Activated CD8-positive, alpha-beta memory T cell treated with anti-CD3 and anti-CD28 coated beads for 4 hours (primary cell): ENCODE results near the gene RFC2.
"Not testable (repeated sequence)": the region's sequence is repeated elsewhere in the genome, so short reads cannot be mapped to it uniquely, and the experiment has no call there.

ENCODE experiments used
- DNase-seq, 2 donors: peaks; one replicate each; pipeline ENCODE4 v3.0.0-alpha.2; 2020; ENCODE audit warnings: low read depth in 2 of 2

The RFC2 gene

DNA sequence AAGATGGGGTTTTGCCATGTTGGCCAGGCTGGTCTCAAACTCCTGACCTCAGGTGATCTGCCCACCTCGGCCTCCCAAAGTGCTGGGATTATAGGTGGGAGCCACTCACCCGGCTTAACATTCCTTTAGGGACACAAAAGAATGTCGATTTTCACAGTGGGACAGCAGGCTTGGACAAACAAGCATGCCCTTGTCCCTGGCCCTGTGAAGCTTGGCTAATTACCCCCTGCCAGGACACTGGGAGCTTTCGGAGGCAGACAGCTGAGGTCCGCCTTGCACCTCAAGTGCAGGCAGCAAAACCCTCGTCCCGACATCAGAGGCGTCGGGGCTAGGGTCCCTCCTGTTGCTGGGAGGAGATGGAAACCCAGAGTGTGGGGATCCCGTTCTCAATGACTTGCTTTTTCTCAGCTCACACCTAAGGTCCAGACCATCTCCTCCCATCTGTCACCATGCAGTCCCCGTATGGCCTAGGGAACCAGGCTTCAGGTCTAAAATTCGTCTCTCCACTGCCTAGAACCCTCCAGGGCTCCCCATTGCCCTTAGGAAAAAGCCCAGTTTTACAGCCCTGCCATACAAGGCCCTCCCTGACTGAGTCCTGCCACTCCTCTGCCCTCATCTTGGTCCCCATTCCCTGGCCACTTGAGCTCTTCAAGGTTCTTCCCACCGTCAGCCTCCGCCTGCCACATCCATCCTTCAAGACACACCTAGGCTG is 28.7 kb upstream of the RFC2 start:
- DNase-seq = no peak

DNA sequence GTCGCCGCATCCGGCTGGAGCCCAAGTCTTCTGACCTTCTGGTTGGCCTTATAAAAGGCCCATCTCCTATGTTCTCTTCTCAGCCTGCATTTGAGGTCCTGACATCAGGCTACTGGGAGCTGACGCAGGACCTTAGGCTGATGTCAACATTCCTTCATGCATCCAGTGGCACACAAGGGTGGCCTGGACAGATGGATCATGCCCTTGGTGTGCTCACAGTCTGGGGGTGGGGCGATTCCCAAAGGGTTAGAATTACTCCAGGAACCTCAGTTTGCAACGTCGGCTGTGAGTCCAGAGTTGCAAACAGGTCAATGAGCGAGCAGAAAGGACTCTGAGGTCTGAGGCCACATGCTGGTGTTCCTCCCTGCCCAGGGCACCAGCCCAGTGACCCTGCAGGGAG is 26.8 kb upstream of the RFC2 start:
- no peak for DNase-seq

DNA sequence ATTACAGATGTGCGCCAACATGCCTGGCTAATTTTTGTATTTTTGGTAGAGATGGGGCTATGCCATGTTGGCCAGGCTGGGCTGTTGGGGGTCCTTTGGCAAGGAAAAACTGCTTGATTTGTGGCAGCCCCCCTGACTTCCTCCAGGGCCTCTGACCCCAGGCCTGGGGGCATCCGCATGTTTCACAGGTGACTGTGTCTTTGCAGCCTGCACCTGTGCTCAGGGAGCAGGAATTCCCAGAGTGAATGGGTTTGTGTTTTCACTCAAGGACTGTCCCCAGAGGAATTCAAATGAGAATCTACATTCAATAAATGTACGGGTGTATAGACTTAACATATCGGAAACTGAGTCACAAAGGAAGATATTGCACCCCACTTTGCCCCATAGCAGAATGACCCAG is 23.4 kb upstream of the RFC2 start:
- DNase-seq = no peak

DNA sequence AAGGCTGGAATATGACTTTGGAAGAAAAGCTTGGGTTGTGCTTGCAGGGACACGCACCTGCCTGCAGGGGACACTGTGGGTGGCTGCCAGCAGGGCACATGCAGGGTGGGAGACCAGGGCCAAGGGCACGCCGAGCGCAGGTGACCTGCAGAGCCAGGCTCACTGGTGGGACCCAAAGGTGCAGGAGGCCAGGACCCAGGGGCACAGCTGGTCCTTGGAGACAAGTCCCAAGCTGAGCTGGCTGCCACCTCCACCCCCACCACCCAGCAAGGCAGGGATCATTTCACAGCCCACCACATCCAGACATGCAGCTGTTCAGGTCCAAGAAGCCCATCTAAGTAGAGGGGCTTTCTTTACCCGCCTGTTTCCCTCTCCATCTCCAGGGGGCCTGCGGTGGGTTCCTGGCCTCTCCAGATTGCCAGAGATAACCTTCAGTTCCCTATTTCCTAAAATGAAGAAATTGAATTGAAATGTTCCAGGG is 21.2 kb upstream of the RFC2 start:
- no peak for DNase-seq

DNA sequence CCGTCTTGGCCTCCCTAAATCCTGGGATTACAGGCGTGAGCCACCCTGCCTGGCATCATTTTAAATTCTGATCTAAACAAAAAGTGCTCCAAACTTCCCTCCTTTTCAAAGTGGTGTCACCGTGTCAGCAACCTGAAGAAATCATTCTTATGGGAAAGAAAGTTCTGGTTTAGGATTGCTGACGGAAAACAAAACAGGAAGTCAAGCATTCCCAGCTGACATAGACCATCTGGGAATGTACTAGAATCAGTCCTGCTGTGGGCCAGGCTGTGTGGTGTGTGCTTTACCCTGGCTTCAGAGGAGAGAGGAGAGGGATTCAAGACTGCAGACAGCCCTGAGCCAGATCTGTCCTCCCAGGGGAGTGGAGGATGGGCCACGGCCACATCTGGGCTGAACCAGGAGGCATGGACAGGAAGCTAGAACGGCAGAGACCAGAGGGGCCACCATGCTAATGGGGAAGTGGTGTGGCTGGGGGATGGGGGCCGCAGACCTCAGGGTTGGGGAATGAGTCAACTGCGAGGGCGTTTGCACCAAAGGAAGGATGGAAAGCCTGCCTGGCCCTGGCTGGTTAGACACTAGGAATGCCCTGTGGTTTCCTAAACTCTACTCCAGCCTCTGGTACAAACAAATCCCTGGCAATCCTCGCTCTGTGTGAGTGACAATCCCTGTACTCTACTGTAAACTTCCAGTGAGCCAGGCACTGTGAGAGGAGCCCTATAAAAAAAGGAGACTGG is 18.3 kb upstream of the RFC2 start:
- DNase-seq = no peak

DNA sequence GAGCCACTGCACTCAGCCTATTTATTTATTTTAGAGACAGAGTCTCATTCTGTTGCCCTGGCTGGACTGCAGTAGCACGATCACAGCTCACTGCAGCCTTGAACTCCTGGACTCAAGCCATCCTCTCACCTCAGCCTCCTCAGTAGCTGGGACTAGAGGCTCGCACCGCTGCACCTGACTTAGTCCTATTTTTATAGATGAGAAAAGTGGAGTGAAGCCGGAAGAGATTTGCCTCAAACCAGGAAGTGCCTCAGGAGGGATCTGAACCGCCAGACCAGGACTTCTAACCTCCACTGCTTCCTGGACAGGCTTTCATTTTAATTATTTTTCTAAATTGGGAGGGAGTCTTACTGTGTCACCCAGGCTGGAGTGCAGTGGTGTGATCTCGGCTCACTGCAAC is 17.5 kb upstream of the RFC2 start:
- DNase-seq = no peak

DNA sequence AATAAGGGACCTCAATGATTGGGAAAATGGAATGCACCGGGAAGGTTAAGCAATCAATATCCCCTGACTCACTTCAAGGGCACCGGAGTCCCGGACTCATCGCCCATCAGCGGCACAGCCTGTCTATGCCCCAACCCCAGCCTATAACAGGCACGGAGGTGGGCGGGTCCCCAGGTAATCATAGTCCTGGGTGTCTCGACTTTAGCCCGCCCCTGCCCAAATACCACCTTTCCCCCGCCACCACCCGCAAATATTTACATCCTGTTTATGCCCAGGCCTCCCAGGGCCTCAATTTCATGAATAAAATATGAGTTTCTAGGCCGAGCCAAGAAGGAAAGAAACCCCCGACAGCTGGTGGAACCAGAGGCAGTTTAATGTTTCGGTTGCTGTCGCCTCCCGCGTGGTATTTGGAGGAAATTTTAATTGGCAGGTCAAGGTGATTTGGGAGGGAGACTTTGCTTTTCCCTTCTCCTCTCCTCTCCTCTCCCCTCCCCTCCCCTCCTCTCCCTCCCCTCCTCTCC is 15.6 kb upstream of the RFC2 start:
- peak in 1 of 2 donors; percentile 19 for DNase-seq

DNA sequence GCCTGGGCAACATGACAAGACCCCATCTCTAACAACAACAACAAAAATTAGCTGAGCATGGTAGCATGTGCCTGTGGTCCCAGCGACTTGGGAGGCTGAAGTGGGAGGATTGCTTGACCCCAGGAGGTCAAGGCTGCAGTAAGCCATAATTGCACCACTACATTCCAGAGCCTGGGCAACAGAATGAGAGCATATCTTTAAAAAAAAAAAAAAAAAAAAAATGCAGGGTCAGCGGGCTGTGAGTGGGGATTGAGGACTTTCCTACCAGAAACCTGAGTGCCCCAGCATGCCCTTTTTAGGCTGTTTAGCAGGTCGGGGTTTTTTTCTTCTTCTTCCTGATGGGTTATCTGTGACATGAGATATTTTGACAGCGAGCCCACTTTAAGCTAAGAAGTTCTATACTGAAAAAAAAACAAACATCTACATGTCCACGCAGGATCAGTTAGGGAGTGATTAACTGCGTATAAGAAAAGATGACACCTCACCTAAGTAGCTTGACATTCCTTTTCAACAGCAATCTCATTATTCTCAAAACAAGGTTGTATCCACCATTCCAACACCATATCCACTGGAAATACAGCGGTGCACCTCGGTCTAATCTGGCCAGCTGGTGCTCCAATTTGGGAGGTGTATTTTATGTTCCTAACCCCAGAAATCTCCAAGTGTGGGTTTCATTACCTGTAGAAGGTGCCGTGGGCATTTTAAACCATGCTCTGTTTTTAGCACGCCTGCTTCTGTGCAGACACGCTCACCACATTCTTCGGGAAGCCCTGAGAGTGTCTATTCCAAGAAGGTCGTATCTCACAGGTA is 13.8 kb upstream of the RFC2 start:
- DNase-seq = no peak

DNA sequence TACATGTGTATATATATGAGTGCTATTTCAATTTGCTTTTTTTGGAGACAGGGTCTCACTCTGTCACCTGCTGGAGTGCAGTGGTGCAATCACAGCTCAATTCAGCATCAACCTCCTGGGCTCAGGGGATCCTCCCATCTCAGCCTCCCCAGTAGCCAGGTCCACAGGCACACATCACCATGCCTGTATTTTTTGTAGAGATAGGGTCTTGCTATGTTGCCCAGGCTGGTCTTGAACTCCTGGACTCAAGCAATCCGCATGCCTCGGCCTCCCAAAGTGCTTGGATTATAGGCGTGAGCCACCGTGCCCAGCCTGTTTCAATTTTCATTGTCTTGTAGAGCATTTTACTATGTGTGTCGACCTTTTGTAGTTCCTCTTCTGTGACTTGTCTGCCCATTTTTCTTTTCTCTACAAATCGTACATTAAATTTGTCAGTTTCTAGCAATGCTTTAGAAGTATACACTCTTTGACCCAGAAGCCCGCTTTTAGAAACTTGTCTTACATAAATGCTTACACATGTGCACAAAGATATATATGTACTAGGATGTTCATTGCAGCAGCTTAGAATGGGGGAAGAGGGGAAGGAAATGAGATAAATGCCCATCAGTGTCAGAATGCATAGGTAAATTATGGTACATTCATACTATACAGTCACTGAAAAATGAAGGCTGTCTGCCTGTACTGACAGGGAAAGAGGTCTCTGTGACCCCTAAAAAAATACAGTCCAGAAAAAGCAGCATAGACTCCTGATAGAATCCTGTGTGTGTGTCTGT is 12.2 kb upstream of the RFC2 start:
- DNase-seq = no peak

DNA sequence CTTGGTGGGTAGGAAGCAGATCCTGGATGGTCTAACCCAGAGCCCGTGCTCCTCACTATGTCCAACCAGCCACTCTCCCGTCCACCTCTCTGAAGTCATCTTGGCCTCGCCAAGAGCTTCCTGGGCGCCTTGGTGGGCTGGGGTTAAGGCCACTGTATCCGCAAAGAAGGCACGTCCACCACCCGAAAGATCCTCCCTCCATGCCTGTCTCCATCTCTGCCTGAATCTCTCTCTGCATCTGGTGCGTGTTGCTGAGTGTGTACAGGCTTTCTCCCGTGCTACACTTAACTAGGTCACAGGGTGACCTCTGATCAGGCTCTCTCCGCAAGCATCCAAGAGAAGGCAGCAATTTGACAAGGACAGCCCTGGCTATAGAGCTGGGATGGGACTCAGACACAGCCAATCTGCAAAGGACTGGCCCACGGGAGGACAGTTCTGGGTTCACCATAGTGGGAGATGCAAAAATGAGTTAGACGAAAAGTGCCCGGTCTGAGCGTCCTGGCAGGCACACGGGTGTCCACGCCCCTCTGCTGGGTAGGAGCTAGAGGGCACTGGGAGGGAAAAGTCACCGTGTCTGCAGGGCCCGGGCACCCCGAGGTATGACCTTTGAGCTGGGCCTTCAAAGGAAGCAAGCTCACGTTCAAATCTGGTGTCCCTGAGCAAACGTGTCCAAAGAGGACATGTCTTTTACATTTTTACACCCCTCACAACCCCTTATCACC is 9.4 kb upstream of the RFC2 start:
- no peak for DNase-seq

DNA sequence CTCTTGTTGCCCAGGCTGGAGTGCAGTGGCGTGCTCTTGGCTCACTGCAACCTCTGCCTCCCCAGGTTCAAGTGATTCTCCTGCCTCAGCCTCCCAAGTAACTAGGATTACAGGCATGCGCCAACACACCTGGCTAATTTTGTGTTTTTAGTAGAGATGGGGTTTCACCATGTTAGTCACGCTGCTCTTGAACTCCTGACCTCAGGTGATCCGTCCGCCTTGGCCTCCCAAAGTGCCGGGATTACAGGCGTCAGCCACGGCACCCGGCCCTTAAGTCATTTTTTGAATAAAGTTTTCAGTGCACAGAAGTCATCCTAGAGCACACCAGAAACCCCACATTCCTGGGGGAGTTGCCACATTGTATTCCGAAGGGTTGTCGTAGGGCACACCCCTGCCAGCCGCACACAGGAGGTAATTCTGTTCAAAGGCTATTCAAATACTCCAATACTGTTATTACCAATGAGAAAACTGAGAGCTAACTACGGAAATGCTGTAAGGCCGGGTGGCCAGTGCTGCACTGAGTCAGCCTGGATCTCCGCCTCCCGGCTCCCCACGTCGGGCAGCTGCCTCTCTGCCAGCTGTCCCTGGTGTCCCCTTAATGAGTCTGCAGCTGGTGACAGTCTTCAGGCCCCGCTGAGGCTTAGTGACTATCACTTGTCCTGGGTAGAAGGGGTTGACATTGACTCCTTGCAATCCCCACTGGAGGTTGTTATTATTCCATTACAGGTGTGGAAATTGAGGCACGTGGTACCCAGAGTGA is 8.6 kb upstream of the RFC2 start:
- DNase-seq = no peak

DNA sequence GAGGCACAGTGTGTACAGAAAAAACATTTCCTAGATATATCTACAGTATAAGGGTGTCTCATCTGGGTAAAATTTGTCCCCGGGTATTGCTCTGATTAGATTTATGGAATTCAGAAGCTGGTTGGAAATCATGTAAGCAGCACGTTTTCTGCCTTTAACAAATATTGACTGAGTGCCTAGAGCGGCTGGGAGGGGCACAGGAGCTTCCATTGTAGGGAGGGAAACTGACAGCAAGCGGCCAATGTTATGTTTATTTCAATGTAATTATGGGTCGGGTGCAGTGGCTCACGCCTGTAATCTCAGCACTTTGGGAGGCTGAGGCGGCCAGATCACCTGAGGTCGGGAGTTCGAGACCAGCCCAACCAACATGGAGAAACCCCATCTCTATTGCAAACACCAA is 4.4 kb upstream of the RFC2 start:
- no peak for DNase-seq

DNA sequence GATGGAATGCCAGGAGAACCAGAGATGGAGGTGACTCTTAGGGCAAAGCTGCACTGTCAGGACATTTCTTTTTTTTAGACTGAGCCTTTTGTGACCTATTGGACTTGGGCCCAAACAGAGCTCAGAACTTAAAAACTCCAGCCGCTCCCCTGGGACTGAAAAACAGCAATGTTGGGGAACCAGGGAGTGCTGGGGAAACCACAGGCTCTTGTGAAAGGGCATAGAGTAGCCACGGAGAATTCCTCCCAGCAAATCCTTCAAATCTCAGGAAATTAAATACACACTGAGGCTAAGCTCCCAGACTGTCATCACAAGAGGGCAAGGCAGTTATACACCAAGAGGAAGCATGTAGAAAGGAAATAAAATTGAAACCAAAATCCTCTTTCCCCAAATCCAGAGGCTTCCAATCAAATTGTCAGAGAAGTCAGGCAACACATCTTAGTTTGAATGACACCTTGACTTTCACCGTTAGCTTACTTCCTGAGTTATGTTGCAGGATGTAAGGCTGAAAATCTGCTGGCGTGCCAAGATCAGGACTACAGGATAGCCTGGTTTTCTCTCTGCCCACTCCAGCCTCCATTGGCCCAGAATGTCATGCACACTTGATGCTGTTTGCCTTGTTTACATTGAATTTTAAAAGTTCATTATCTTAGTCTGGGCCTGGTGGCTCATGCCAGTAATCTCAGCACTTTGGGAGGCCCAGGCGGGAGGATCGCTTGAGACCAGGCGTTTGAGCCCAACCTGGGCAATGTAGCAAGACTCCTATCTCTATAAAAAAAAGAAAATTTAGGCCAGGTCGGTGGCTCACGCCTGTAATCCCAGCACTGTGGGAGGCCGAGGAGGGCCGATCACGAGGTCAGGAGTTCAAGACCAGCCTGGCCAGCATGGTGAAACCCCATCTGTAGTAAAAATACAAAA is 2.6 kb upstream of the RFC2 start:
- no peak for DNase-seq

DNA sequence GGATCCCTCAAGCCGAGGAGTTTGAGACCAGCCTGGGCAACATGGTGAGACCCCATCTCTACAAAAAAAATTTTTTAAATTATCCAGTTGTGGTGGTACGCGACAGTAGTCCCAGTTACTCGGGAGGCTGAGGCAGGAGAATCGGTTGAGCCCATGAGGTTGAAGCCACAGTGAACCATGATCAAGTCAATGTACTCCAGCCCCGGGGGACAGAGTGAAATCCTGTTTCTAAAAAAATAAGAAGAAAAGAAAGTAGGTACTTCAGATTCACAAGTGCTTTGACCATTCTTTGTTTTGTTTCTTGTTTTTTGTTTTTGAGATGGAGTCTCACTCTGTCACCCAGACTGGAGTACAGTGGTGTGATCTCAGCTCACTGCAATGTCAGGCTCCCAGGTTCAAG is 1.3 kb upstream of the RFC2 start:
- DNase-seq = not testable (repeated sequence)

DNA sequence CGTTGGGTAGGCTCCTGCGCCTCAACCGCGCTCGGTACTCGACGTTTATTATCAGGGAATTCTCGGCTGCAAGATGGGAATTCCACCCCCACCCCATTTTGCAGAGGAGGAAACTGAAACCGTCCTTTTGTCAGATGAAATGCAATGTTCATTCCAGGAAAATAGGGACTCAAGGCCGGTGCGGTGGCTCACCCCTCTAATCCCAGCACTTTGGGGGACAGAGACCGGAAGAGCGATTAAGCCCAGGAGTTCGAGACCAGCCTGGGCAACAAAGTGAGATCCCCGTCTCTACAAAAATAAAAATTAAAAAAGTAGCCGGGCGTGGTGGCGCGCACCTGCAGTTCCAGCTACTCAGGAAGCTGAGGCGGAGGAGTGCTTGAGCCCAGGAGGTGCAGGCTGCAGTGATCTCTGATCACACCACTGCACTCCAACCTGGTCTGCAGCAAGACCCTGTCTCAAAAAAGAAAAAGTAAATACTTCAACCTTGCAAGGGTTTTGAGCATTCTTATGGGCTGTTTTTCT is 720 bp upstream of the RFC2 start:
- DNase-seq = no peak

DNA sequence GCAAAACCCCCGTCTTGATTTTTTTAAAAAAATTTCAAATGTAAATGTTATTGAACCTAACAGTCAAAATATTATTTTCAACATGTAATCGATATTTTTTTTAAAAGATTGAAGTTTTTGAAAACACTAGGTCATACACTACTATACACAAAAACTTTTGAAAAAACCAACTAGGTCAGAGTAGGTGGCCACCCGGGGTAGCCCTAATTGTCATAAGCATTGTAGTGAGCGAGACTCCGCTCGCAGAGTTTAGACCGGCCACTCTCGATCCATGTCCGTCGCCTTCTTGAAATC is 417 bp downstream of the RFC2 start:
- DNase-seq = no peak

DNA sequence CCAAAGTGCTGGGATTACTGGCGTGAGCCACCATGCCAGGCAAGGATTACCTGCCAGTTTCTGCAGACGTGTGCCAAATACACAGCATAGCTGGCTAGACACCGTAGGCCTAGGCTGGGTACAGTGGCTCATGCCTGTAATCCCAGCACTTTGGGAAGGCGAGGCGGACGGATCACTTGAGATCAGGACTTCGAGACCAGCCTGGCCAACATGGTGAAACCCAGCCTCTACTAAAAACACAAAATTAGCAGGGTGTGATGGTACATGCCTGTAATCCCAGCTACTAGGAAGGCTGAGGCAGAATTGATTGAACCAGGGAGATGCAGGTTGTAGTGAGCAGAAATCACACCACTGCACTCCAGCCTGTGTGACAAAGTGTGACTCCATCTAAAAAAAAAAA is 868 bp downstream of the RFC2 start:
- DNase-seq = no peak

DNA sequence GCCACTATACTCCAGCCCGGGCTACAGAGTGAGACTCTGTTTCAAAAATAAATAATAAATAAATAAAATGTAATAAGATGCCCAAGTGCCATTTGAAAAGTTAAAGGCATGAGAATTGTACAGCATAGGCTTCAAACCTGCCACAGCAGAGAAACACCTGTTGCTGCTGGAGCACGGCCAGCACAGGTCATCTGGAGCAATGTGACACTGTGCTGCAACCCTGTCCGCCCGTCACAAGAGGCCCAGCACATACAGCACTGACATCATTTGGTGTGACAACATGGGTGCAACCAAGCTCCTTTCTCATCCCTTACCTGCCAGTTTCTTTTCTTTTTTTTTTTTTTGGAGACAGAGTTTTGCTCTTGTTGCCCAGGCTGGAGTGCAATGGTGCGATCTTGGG is 1.3 kb downstream of the RFC2 start:
- no peak for DNase-seq

DNA sequence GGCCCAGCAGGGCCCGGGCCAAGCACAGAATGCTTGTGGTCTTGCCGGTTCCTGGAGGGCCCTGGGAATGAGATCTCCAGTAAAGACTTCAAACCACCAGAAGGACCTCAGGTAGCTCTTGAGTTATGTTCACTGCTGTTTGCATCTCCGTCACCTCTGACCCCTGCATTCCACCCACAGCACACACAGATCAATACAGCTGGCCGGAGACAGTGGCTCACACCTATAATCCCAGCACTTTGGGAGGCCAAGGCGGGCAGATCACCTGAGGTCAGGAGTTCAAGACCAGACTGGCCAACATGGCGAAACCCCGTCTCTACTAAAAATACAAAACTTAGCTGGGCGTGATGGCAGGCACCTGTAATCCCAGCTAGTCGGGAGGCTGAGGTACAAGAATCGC is 5.1 kb downstream of the RFC2 start:
- DNase-seq = not testable (repeated sequence)
